K562 (cell line): Measurements from ENCODE around the gene ZSWIM3. TPM values are rescaled to one million over a fixed set of nuclear protein-coding genes. Genes with fewer than 3 reads are reported as not detected.

Experiments used
- ATAC-seq: fragments of 200-7000 bp; cut with Tn5 transposase; 3 replicates; pipeline ENCODE4 v1.9.1; 2020; ENCODE audit warnings: moderate library complexity
- BruUV-seq: library from RNA; stranded (reverse); fragments of 400-500 nt; replicated peaks from 2 replicates; lab custom pipeline; 2021; lab: Mats Ljungman, UMichigan
- CTCF ChIA-PET: fragments of 300-600 bp; formaldehyde crosslinking; extraction: SDS; loops from one replicate; lab custom pipeline; 2021; ENCODE audit warnings: low intra/inter-chr PET ratio; lab: Yijun Ruan, JAX
- POLR2A ChIA-PET: fragments of 300-600, 350-650 bp; sonication (Branson Sonifier 250); formaldehyde crosslinking; extraction: SDS; loops from one replicate; lab custom pipeline; 2021; ENCODE audit warnings: antibody characterized with exemption, inconsistent platforms; lab: Yijun Ruan, JAX
- DNase-seq, 4 experiments: peaks; one replicate each; pipeline versions ENCODE4 v3.0.0 to v3.0.0-alpha.2; 2011 to 2018; ENCODE audit warnings: low spot score in 3 of 4, mixed read lengths in 3 of 4; ENCODE audit errors: extremely low read depth in 1 of 4
- FAIRE-seq: peaks from 2 replicates; lab custom pipeline; 2011; peaks lifted over from hg19 to GRCh38; lab: Jason Lieb, UNC
- H2AFZ ChIP-seq: 2 replicates; pipeline ENCODE4 v1.6.0; 2011; ENCODE audit warnings: low read depth, low read length, control low read depth, inconsistent platforms
- H3K27ac ChIP-seq: fragments of 200-600 bp; 3 replicates; pipeline ENCODE4 v1.8.0; 2011; ENCODE audit warnings: low read depth, mild to moderate bottlenecking, control low read depth, inconsistent platforms, low read length, moderate library complexity, mixed read lengths; ENCODE audit errors: extremely low read depth
- H3K27me3 ChIP-seq, 2 experiments: fragments of 300-600 bp in 1 of 2; 2 replicates in 1 of 2; 3 replicates in 1 of 2; pipeline versions ENCODE4 v1.6.0 to v1.8.0; 2011; ENCODE audit warnings: inconsistent platforms in 2 of 2, low read length in 2 of 2, mild to moderate bottlenecking in 1 of 2, mixed read lengths in 1 of 2, moderate library complexity in 1 of 2; ENCODE audit not compliant: control insufficient read depth in 2 of 2, insufficient read depth in 2 of 2
- H3K36me3 ChIP-seq: fragments of 300-600 bp; 3 replicates; pipeline ENCODE4 v1.8.0; 2011; ENCODE audit warnings: mild to moderate bottlenecking, low read length, inconsistent platforms; ENCODE audit not compliant: control insufficient read depth, insufficient read depth
- H3K4me1 ChIP-seq, 2 experiments: fragments of 200-600 bp in 1 of 2; replicated peaks in 1 of 2; 2 replicates in 1 of 2; 3 replicates in 1 of 2; pipeline versions ENCODE4 v1.5.1 to v1.8.0; 2011; ENCODE audit warnings: inconsistent platforms in 2 of 2, low read length in 2 of 2, mild to moderate bottlenecking in 1 of 2, mixed read lengths in 1 of 2, moderate library complexity in 1 of 2; ENCODE audit not compliant: control insufficient read depth in 2 of 2, insufficient read depth in 2 of 2
- H3K4me2 ChIP-seq: 2 replicates; pipeline ENCODE4 v1.6.1; 2011; ENCODE audit warnings: low read length, control low read depth, inconsistent platforms, mixed read lengths; ENCODE audit not compliant: insufficient read depth
- H3K4me3 ChIP-seq: fragments of 200-600 bp; sonication (generic), shearing (Covaris generic); 2 replicates; pipeline ENCODE4 v1.5.1; 2016; ENCODE audit warnings: control low read depth, inconsistent platforms
- H3K79me2 ChIP-seq: fragments of 200-600 bp; 3 replicates; pipeline ENCODE4 v1.8.0; 2011; ENCODE audit warnings: low read length, inconsistent platforms; ENCODE audit not compliant: control insufficient read depth, insufficient read depth
- H3K9ac ChIP-seq, 2 experiments: 2 replicates each; pipeline versions ENCODE4 v1.6.0 to v1.6.1; 2011; ENCODE audit warnings: low read depth in 2 of 2, low read length in 2 of 2, control low read depth in 1 of 2, inconsistent platforms in 1 of 2, mild to moderate bottlenecking in 1 of 2, mixed read lengths in 1 of 2; ENCODE audit not compliant: insufficient read depth in 1 of 2
- H3K9me1 ChIP-seq: one replicate; pipeline ENCODE4 v1.6.0; 2011; ENCODE audit warnings: inconsistent platforms, mild to moderate bottlenecking, low read length, moderate library complexity; ENCODE audit not compliant: control insufficient read depth, insufficient read depth
- H3K9me3 ChIP-seq: replicated peaks from 2 replicates; pipeline ENCODE4 v1.5.1; 2011; ENCODE audit warnings: low read depth, low read length, inconsistent platforms; ENCODE audit not compliant: control insufficient read depth, insufficient read depth
- H4K20me1 ChIP-seq: replicated peaks from 2 replicates; pipeline ENCODE4 v1.6.1; 2011; ENCODE audit warnings: low read length, inconsistent platforms, mixed read lengths; ENCODE audit not compliant: control insufficient read depth, insufficient read depth
- NFIC ChIP-seq: fragments of 450-650 bp; IDR thresholded peaks from 2 replicates; pipeline ENCODE4 v1.6.1; 2017; ENCODE audit warnings: mild to moderate bottlenecking, inconsistent platforms
- WGBS: fragments of 100-300 bp; shearing (Covaris generic); methylation state at CpG from one replicate; pipeline ENCODE4 v1.1.6; 2016; ENCODE audit warnings: low coverage, mixed read lengths; ENCODE audit not compliant: insufficient coverage; ENCODE audit errors: missing lambda C conversion rate; 5-methylcytosine and 5-hydroxymethylcytosine counted together
- in situ Hi-C: fragments of 300-500 bp; cut with MboI; formaldehyde crosslinking; loops from 4 replicates; pipeline ENCODE4 v1.15.0; 2018; ENCODE audit warnings: inconsistent platforms, mixed read lengths
- intact Hi-C: fragments of 100-400 bp; cut with micrococcal nuclease; formaldehyde crosslinking; loops from 2 replicates; pipeline ENCODE4 v1.14.2; 2022
- polyA plus RNA-seq, 8 experiments: library from polyadenylated mRNA; depleted of rRNA in 4 of 8; stranded (reverse) in 5 of 8; unstranded in 3 of 8; fragments of >200 nt; fragmentation: Nextera tagmentation in 2 of 8; fragmentation: Illumina TruSeq in 1 of 8; extraction: Ambion mirVana in 2 of 8; extraction: Trizol in 1 of 8; gene quantifications; 2 replicates each; pipeline versions ENCODE4 v1.2.1 to v1.2.3, GENCODE V29; 2011 to 2014; ENCODE audit warnings: inconsistent platforms in 1 of 8, missing spikeins in 1 of 8
- total RNA-seq, 7 experiments: library from RNA; depleted of rRNA in 6 of 7; stranded (reverse); fragments of >200 nt in 6 of 7; fragmentation: Illumina TruSeq in 2 of 7; extraction: Trizol in 2 of 7; gene quantifications; 2 replicates each; pipeline versions ENCODE4 v1.2.1 to v1.2.3, GENCODE V29; 2011 to 2021; ENCODE audit warnings: low replicate concordance in 1 of 7
- TF ChIP-seq, protein P1 (sequence below): fragments of 200-800 bp; sonication (Bioruptor generic); IDR thresholded peaks from 2 replicates; pipeline ENCODE4 v1.6.1; 2017; ENCODE audit warnings: missing genetic modification characterization, missing compliant biosample characterization

Gene ZSWIM3
- total and polyA plus RNA-seq, 9 of the 15 experiments (the other 6 are each of a cell fraction or from before 2014, with no cell fraction given): 1.7 to 4.3 (median 2.9) TPM

- DNase-seq (peak in 1 of 4 experiments; percentile 45), FAIRE-seq (no peak), ATAC-seq (no peak)
- Histone ChIP-seq H3K27ac (no peak overlapping the region), H3K27me3 (no peaks in the 10 kb centered on the region), H3K4me3 (no peak overlapping the region), H2AFZ (no peak overlapping the region), H3K79me2 (peaks cover 16% of the 10 kb centered on the region), H3K4me1 (peaks cover 9 to 22% of the 10 kb centered on the region in 2 experiments), H3K4me2 (no peak overlapping the region), H4K20me1 (no peaks in the 10 kb centered on the region), H3K36me3 (no peaks in the 10 kb centered on the region)
- no TSS peak for BruUV-seq
- WGBS: 79% methylated on average over 7 of the region's 7 CpGs
- intact Hi-C loops: no loop called here
- CTCF ChIA-PET: interaction anchor here (0.7 kb wide), 1 partner anchor 39 kb away, joined by 4 read pairs; no protein-coding TSS in a partner anchor
- in situ Hi-C loops: no loop called here
- TF ChIP-seq, protein P1, sequence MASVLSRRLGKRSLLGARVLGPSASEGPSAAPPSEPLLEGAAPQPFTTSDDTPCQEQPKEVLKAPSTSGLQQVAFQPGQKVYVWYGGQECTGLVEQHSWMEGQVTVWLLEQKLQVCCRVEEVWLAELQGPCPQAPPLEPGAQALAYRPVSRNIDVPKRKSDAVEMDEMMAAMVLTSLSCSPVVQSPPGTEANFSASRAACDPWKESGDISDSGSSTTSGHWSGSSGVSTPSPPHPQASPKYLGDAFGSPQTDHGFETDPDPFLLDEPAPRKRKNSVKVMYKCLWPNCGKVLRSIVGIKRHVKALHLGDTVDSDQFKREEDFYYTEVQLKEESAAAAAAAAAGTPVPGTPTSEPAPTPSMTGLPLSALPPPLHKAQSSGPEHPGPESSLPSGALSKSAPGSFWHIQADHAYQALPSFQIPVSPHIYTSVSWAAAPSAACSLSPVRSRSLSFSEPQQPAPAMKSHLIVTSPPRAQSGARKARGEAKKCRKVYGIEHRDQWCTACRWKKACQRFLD (CRISPR knock-in tag): no peak
- peak; percentile 88 for TF ChIP-seq NFIC
- TF ChIP-seq, all 486 proteins: peak for 1
- H3K9ac ChIP-seq: no peak overlapping the region
- no peaks in the 10 kb centered on the region for H3K9me1 ChIP-seq
- H3K9me3 ChIP-seq: no peaks in the 10 kb centered on the region
- POLR2A ChIA-PET: interaction anchor here (0.7 to 1.1 kb wide), 3 partner anchors 24 to 108 kb away, joined by 3 read pairs; partner anchors contain the start of genes CTSA and NEURL2
Measured at GRCh38 chr20:45861221-45862075, 4.0 kb downstream of the ZSWIM3 start.
